GM18861 (cell line): ENCODE measurements around the gene AEN.
A peak's percentile ranks its signal among the peaks of the same experiment; 100 is the strongest.

ENCODE experiments used
- ATAC-seq: cut with Tn5 transposase; IDR thresholded peaks from one replicate; pipeline ENCODE4 v1.9.1; 2021; ENCODE audit not compliant: unreplicated experiment

Gene AEN

GRCh38 chr15:88613074-88613944 is 7.8 kb upstream of the AEN start:
- no peak for ATAC-seq

DNA sequence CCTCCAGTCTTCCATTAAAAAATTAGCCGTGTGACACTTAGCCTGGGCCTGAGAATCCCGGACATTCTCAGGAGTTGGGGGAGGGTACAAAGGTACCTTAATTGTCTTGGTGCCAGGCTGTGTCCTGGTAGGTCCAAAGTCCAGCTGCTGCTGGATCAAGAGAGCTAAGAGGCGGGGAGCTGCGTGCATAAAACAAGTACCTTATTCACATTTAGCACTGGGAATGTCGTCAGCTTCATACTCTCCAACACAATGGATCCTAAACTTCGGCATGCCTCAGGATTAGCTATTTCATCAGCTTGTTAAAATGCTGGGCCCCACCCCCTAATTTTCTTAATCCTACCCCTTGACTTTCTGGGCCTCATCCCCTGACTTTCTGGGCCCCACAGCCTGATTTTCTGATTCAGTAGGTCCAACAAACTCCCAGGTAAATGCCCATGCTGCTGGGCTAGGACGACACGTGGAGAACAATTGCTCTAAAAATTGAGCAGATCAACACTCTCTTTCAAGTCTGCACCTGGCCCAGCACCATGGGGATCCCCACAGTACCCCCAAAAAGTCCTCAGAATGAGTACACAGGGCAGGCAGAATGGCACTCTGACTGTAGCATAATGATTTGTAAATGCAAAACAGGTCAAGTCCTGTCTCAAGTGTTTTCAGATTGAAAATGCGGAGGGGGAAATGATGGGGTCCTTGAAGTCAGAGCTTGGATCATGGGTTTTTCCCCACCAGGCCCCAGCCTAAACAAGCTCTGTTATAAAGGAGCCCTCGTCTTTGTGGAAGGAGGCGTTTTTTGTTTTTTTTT is 5.6 kb upstream of the AEN start:
- peak; percentile 63 for ATAC-seq

DNA sequence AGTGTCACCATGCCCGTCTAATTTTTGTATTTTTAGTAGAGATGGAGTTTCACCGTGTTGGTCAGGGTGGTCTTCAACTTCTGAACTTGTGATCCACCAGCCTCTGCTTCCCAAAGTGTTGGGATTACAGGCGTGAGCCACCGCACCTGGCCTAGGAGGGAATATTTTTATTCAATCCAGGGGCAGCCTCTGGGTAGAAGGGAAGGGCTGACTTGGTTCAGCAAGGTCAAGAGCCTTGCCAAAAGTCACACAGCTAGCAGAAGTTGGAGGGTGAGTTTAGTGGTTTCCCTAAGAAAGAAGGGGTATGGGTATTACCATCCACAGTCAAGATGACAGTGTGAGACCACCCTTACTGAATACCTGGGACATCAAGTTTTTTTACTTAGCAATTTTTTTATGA is 4.9 kb upstream of the AEN start:
- ATAC-seq = no peak

DNA sequence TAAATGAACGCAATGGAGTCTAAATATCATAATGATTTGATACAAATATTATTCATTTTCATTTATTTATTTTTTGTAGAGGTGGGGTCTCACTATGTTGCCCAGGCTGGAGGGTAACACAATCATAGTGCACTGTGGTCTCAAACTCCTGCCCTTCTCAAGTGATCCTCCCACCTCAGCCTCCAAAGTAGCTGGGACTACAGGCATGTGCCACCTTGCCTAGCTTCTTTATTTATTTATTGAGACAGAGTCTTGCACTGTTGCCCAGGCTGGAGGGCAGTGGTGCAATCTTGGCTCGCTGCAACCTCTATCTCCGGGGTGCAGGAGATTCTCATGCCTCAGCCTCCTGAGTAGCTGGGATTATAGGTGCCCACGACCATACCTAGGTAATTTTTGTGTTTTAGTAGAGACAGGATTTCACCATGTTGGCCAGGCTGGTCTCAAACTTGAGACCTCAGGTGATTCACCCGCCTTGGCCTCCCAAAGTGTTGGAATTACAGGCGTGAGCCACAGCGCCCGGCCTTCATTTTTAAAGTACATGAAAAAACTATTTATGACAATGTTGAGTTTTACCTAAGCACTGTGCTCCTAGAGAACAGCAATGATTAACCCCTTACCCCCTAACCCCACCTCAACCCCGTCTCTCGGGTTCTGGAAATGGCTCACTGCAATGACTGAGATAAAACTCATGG is 4.0 kb upstream of the AEN start:
- ATAC-seq = no peak

- ATAC-seq = no peak
These were observed 3.4 kb upstream of the AEN start for GRCh38 chr15:88617790-88618189.

DNA sequence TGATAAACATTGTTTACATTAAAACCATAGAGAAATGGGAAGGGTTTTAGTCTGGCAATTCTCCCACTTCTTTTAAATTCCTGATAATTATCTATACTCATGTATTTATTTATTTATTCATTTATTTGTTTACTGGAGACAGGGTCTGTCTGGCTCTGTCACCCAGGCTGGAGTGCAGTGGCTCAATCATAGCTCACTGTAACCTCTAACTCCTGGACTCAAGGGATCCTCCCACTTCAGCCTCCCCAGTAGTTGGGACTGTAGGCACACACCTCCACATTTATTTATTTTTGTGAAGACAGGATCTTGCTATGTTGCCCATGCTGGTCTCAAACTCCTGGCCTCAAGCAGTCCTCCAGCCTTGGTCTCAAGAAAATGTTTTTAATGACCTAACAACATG is 2.5 kb upstream of the AEN start:
- no peak for ATAC-seq

GRCh38 chr15:88619796-88620195 is 1.3 kb upstream of the AEN start:
- ATAC-seq = no peak

DNA sequence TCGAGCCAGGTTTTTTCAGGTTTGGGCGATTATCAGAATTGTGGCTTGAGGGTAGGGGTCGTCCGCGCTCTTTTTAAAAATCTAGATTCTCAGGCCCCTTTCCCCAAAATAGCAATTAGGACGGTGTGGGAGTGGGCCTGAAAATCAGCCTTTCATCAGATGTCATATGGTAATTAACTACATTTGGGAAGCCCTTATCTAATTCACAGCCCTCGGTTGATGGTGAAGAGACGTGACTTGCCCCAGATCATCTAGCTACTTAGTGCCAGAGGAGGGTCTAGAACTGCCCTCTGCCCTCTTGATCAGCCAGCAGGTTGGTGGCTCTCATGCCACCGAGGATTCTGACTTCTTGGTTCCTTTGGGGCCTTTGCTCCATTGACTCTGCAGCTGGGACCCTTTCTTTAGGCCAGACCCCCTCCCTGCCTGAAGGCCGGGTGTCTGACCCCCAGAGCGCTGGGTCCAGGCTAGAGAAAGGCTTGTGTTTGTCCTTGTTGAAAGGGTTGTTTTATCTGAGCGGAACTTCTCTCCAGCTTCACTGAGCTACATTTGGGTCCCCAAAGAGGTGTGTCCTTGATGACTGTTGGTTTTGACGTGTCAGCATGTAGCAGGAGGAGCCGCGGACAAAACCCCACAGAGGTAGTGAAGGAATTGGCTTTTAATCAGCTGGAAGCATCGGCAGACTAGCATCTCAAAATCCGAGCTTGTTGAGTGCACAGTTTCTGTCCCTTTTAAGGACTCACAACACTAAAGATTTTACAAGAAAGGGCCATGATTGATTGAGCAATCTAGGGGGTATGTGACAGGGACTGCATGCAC is 857 bp downstream of the AEN start:
- no peak for ATAC-seq

DNA sequence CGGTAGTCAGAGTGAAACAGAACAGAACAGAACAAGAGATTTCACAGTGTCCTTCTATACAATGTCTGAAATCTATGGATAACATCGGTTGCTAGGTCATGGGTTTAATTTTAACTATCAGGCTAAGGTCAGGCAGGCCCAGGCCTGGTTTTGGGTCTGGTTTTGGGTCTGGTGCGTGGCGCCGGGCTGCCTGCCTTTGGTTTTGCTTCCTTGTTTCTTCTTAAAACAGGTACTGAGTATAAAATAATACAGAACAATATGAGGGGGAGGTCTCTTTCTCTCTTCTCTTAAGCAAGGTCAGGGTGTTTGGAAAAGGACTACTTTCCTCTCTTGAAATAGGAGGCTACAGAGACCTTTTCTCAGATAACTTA is 1.4 kb downstream of the AEN start:
- no peak for ATAC-seq

DNA sequence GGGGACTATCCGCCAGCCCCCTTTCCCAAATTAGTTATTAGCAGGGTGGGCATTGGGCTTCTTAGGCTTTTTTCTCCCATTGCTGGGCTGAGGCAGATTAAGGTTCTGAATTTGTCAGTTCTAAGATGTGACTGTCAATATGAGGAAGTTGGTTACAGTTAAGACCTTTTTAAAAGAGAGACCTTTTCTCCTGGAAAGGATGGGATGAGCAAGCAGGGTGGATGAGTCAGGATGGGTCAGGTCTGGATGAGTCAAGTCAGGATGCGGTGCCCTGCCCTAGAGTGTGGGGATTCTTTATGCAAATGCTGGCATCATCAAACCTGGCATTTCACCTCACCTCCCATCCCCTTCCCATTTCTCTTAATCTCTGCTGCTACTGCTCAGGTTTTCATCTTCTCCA is 1.9 kb downstream of the AEN start:
- no peak for ATAC-seq

DNA sequence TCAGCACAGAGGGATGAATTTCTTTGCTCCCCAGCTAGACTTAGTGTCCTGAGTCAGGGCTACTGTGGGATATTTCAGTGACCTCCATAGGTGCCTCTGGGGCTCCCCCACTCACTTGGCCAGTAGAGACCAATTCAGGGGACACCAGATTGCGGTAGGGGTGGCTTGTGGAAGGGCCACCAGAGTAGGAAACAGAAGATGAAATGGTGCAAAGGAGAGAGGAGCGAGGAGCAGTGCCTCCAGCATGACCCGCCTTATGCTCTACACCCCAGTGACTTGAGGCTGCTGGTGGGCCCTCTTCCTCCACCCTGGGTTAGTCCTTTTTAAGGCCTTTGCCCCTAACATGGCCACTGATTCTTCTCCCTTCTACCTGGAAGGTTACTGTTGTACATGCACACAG is 2.5 kb downstream of the AEN start:
- no peak for ATAC-seq

GRCh38 chr15:88624156-88624970 is 3.2 kb downstream of the AEN start:
- peak; percentile 36 for ATAC-seq

- ATAC-seq = no peak
These were observed 3.9 kb downstream of the AEN start for GRCh38 chr15:88624971-88625490.

- no peak for ATAC-seq
These were observed 5.0 kb downstream of the AEN start for GRCh38 chr15:88625943-88626741.

- no peak for ATAC-seq
These were observed 6.3 kb downstream of the AEN start for GRCh38 chr15:88627463-88627862.

GRCh38 chr15:88628018-88628654 is 7.0 kb downstream of the AEN start:
- ATAC-seq = no peak

DNA sequence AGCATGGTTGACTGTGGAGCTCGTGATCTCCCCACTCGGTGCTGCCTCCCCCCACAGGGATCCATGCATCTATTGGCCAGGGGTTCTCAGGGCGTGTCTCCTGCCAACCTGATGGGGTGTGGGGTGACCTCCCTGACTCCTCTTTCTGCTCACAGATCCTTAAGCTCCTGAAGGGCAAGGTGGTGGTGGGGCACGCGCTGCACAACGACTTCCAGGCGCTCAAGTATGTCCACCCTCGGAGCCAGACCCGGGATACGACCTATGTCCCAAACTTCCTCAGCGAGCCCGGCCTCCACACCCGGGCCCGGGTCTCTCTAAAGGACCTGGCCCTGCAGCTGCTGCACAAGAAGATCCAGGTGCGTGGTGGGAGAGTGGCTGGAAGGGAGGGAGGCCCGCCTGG is 7.9 kb downstream of the AEN start:
- ATAC-seq = no peak

DNA sequence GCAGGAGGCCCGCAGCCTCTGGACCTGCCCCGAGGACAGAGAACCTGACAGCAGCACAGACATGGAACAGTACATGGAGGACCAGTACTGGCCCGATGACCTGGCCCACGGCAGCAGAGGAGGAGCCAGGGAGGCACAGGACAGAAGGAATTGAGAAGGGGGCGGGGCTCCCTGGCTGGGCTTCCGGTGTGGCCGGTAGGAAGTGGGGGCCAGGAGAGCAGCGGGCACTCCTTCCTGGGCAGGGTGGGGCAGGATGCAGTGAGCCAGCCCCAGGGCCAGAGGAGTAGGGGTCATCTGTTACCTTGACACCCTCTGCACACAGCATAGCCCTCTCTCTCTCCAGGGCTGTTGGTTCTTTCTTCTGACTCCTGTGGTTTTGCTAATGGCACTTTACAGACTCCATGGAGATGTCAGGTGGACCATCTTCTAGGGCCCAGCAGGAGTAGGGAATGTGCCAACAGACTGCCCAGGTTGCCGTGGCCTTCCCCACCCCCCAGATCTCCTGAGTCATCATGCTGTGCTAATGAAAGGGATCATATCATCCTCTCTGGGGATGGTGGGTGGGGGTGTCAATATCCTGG is 9.1 kb downstream of the AEN start:
- ATAC-seq = no peak
